HCT116 (cell line): ENCODE results near the gene ANKRD55. TPM values are rescaled to one million over a fixed set of nuclear protein-coding genes. Genes with fewer than 3 reads are reported as not detected.
"Not testable (repeated sequence)": the region's sequence is repeated elsewhere in the genome, so short reads cannot be mapped to it uniquely, and the experiment has no call there.

Experiments used
- ATAC-seq: fragments of 200-7000 bp; cut with Tn5 transposase; 2 replicates; pipeline ENCODE4 v1.9.1; 2020; ENCODE audit warnings: mild to moderate bottlenecking, moderate library complexity
- BruUV-seq: library from RNA; stranded (reverse); fragments of 400-500 nt; replicated peaks from 2 replicates; lab custom pipeline; 2021; lab: Mats Ljungman, UMichigan
- CTCF ChIA-PET: fragments of 300-600 bp; sonication (Branson Sonifier 250); formaldehyde crosslinking; loops from one replicate; lab custom pipeline; 2021; ENCODE audit warnings: antibody characterized with exemption; lab: Charles Lee
- POLR2A ChIA-PET: fragments of 300-600, 350-600 bp; sonication (Branson Sonifier 250); formaldehyde crosslinking; loops from one replicate; lab custom pipeline; 2021; ENCODE audit warnings: antibody characterized with exemption; lab: Charles Lee
- RAD21 ChIA-PET, 2 experiments: fragments of 300-600 bp; sonication (Branson Sonifier 250); formaldehyde crosslinking; loops; one replicate each; lab custom pipeline; 2023; ENCODE audit warnings: low total read pairs in 2 of 2; ENCODE audit not compliant: uncharacterized antibody in 2 of 2, unreplicated experiment in 2 of 2, low non-redundant PET in 1 of 2; lab: Charles Lee
- DNase-seq: peaks from one replicate; pipeline ENCODE4 v3.0.0-alpha.2; 2010; ENCODE audit warnings: low read depth, low spot score
- H2AFZ ChIP-seq: fragments of 200-600 bp; shearing (Covaris generic), sonication (generic); 2 replicates; pipeline ENCODE4 v1.6.1; 2017; ENCODE audit warnings: low read depth, mixed run types, mixed read lengths, antibody characterized with exemption, low read length; ENCODE audit not compliant: poor library complexity, severe bottlenecking
- H3K27ac ChIP-seq: 2 replicates; pipeline ENCODE4 v1.5.1; 2012; ENCODE audit warnings: low read depth, low read length
- H3K27me3 ChIP-seq: fragments of 200-600 bp; sonication (generic); 2 replicates; pipeline ENCODE4 v1.6.1; 2016; ENCODE audit warnings: mixed run types, low read length, mixed read lengths; ENCODE audit not compliant: insufficient read depth
- H3K36me3 ChIP-seq, 2 experiments: fragments of 200-500 bp in 1 of 2; fragments of 200-600 bp in 1 of 2; sonication (Bioruptor generic) in 1 of 2; sonication (generic) in 1 of 2; 2 replicates each; pipeline versions ENCODE4 v1.5.1 to v1.6.1; 2014 to 2016; ENCODE audit warnings: low read length in 2 of 2, inconsistent platforms in 1 of 2, mixed read lengths in 1 of 2, mixed run types in 1 of 2; ENCODE audit not compliant: insufficient read depth in 2 of 2, control insufficient read depth in 1 of 2
- H3K4me1 ChIP-seq, 2 experiments: fragments of 200-600 bp in 1 of 2; sonication (generic) in 1 of 2; 2 replicates each; pipeline versions ENCODE4 v1.5.1 to v1.6.1; 2012 to 2017; ENCODE audit warnings: low read length in 2 of 2, inconsistent platforms in 1 of 2, mild to moderate bottlenecking in 1 of 2, mixed read lengths in 1 of 2, mixed run types in 1 of 2, moderate library complexity in 1 of 2; ENCODE audit not compliant: insufficient read depth in 2 of 2, control insufficient read depth in 1 of 2
- H3K4me2 ChIP-seq: fragments of 200-600 bp; sonication (generic); 2 replicates; pipeline ENCODE4 v1.6.1; 2017; ENCODE audit warnings: mixed run types, low read length, mixed read lengths
- H3K4me3 ChIP-seq, 2 experiments: fragments of 200-600 bp in 1 of 2; sonication (generic) in 1 of 2; replicated peaks in 1 of 2; 2 replicates each; pipeline ENCODE4 v1.5.1; 2011 to 2016; ENCODE audit warnings: low read length in 2 of 2, control low read depth in 1 of 2, low read depth in 1 of 2, mild to moderate bottlenecking in 1 of 2, mixed read lengths in 1 of 2, mixed run types in 1 of 2
- H3K79me2 ChIP-seq: fragments of 200-600 bp; sonication (generic); 2 replicates; pipeline ENCODE4 v1.6.1; 2017; ENCODE audit warnings: mild to moderate bottlenecking, mixed run types, low read length, moderate library complexity, mixed read lengths; ENCODE audit not compliant: insufficient read depth
- H3K9ac ChIP-seq: fragments of 200-600 bp; sonication (generic); 2 replicates; pipeline ENCODE4 v1.6.1; 2016; ENCODE audit warnings: low read length, mixed read lengths
- H3K9me2 ChIP-seq: fragments of 200-600 bp; sonication (generic), shearing (Covaris generic); 2 replicates; pipeline ENCODE4 v1.6.1; 2017; ENCODE audit warnings: mixed run types, mild to moderate bottlenecking, moderate library complexity; ENCODE audit not compliant: insufficient read depth
- H3K9me3 ChIP-seq, 2 experiments: fragments of 200-500 bp in 1 of 2; fragments of 200-600 bp in 1 of 2; sonication (Bioruptor generic) in 1 of 2; sonication (generic) in 1 of 2; 2 replicates each; pipeline ENCODE4 v1.6.1; 2014 to 2017; ENCODE audit warnings: low read length in 2 of 2, mixed read lengths in 2 of 2, inconsistent platforms in 1 of 2, low read depth in 1 of 2, mild to moderate bottlenecking in 1 of 2, mixed run types in 1 of 2, moderate library complexity in 1 of 2; ENCODE audit not compliant: control insufficient read depth in 1 of 2, insufficient read depth in 1 of 2
- H4K20me1 ChIP-seq: fragments of 200-600 bp; sonication (generic), shearing (Covaris generic); 2 replicates; pipeline ENCODE4 v1.6.1; 2017; ENCODE audit warnings: mixed run types, mild to moderate bottlenecking, moderate library complexity; ENCODE audit not compliant: insufficient read depth
- CTCF ChIP-seq, 3 experiments: fragments of 200-600 bp in 1 of 3; sonication (generic) in 1 of 3; IDR thresholded peaks in 2 of 3; conservative IDR thresholded peaks in 1 of 3; 2 replicates each; pipeline ENCODE4 v1.5.1; 2012 to 2017; ENCODE audit warnings: low read depth in 2 of 3, low read length in 2 of 3, antibody characterized with exemption in 1 of 3, borderline replicate concordance in 1 of 3, control low read depth in 1 of 3, mild to moderate bottlenecking in 1 of 3, mixed read lengths in 1 of 3, mixed run types in 1 of 3, moderate library complexity in 1 of 3; ENCODE audit not compliant: insufficient read depth in 1 of 3
- EZH2phosphoT487 ChIP-seq: fragments of 200-600 bp; IDR thresholded peaks from 2 replicates; pipeline ENCODE4 v1.6.1; 2018; ENCODE audit warnings: antibody characterized with exemption, borderline replicate concordance
- POLR2AphosphoS5 ChIP-seq: IDR thresholded peaks from 2 replicates; pipeline ENCODE4 v1.6.1; 2011; ENCODE audit warnings: mild to moderate bottlenecking, low read depth, low read length, moderate library complexity
- SP1 ChIP-seq: IDR thresholded peaks from 2 replicates; pipeline ENCODE4 v1.6.1; 2012; ENCODE audit warnings: low read depth
- SRF ChIP-seq: IDR thresholded peaks from 2 replicates; pipeline ENCODE4 v1.6.1; 2012; ENCODE audit warnings: low read depth
- intact Hi-C: fragments of 100-400 bp; cut with micrococcal nuclease; formaldehyde crosslinking; loops from 2 replicates; pipeline ENCODE4 v1.10.0; 2022
- total RNA-seq: library from RNA; stranded (reverse); gene quantifications from one replicate; pipeline ENCODE4 v1.2.1, GENCODE V29; 2021; ENCODE audit not compliant: unreplicated experiment

ANKRD55 gene
- total RNA-seq, 1 experiment from 2014 or later: not detected

- ChIA-PET RAD21 (no interaction called here), POLR2A (no interaction called here)
- Histone ChIP-seq H4K20me1 (no peaks in the 10 kb centered on the region), H3K9me3 (no peaks in the 10 kb centered on the region), H3K27ac (no peak overlapping the region), H3K4me1 (peaks cover 2 to 9% of the 10 kb centered on the region in 2 experiments)
- no peak for TF ChIP-seq SRF
- no peak for TF ChIP-seq POLR2AphosphoS5
- TF ChIP-seq CTCF (IDR thresholded peaks at IDR 0.05 in 2 of 3, conservative IDR thresholded peaks at IDR 0.05 in 1 of 3; ENCODE audit: borderline replicate concordance in 1 of 3, insufficient read depth in 1 of 3, low read depth in 2 of 3, low read length in 2 of 3): no peak
- no peak for TF ChIP-seq SP1
- TF ChIP-seq EZH2phosphoT487: no peak
- TF ChIP-seq, all 23 proteins: peak for 0
- no peak overlapping the region for H3K4me3 ChIP-seq
- no peaks in the 10 kb centered on the region for H3K9me2 ChIP-seq
- BruUV-seq: no TSS peak
- intact Hi-C loops: no loop called here
- ATAC-seq (no peak), DNase-seq (no peak)
- CTCF ChIA-PET: interaction anchor here (1.9 kb wide), 1 partner anchor 270 kb away, joined by 5 read pairs; no protein-coding TSS in a partner anchor
- no peak overlapping the region for H2AFZ ChIP-seq
- no peaks in the 10 kb centered on the region for H3K27me3 ChIP-seq
- no peaks in the 10 kb centered on the region for H3K36me3 ChIP-seq
- no peak overlapping the region for H3K9ac ChIP-seq
- no peak overlapping the region for H3K4me2 ChIP-seq
- no peaks in the 10 kb centered on the region for H3K79me2 ChIP-seq
Measured at GRCh38 chr5:56206126-56206910, 26.8 kb downstream of the ANKRD55 start.

- H3K4me1 ChIP-seq, RAD21 ChIA-PET, H3K9ac ChIP-seq, H3K27me3 ChIP-seq, DNase-seq, H3K4me3 ChIP-seq, H3K79me2 ChIP-seq, BruUV-seq, H3K4me2 ChIP-seq, H2AFZ ChIP-seq, CTCF ChIA-PET, H4K20me1 ChIP-seq, H3K9me2 ChIP-seq, ATAC-seq, POLR2A ChIA-PET, H3K9me3 ChIP-seq, H3K27ac ChIP-seq, H3K36me3 ChIP-seq: not testable (repeated sequence)
- intact Hi-C loops: loop anchor here (5.0 kb wide), 1 partner anchor 492 kb away; the partner anchor contains the start of gene SLC38A9
Measured at GRCh38 chr5:56203936-56204335, 29.2 kb downstream of the ANKRD55 start.
